GM19238 (cell line): ENCODE results near the gene WDR19.
"Not testable (repeated sequence)": the region's sequence is repeated elsewhere in the genome, so short reads cannot be mapped to it uniquely, and the experiment has no call there.

Experiments
- DNase-seq: peaks from one replicate; pipeline ENCODE4 v3.0.0; 2011; ENCODE audit warnings: low spot score; ENCODE audit not compliant: insufficient read length

Gene WDR19

DNA sequence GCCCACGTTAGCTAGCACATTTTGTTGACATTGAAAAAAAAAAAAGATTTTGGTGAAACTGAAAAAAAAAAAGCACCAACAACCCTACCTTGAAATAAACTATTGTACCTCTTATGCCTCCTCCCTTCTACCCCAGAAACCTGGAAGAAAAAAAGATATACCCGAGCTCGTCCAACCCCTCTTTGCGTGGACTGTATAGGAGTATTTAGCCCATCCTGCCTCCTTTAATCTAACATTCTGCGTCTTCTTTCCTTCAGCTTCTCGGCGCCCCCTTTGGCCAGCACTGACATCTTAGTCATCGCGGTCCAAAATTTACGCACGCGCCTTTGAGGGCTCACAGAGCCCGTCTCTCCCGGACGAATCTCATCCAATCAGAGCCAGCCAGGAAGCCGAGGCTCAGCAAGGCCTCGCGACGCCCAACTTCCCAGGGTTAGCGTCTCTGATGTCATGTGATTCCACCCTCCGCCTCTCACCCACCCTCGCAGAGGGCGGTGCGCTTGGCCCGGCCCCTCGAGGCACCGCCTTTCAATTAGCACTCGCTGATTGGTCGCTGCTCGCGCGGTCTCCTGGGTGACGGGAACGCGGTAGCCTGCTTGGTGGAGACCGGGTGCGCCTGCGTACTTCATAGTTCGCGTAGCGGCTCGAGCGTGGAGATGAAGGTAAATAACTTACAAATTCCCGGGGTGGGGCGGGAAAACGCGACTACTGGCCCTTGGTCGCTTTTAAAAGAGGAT is at the start of gene WDR19:
WDR19 (plus strand) TSS at position 625 of the 734 bp plus-strand sequence; CDS start at position 654, 29 bp downstream.
- peak; percentile 89 for DNase-seq

DNA sequence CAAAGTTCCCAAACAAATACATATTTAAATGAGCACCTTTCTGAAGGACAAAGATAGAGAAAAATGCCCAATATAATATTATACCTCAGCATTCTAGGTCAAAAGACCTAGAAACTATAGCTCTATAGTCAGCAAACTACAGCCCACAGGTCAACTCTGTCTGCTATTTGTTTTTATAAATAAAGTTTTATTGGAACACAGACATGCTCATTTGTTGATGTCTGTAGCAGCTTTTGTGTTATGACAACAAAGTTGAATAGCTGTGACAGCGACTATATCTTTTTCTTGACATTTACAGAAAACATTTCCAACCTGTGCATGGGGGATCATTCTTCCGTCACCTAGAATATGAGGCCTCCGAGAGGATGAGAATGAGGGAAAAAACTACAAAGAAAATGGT is 48.7 kb upstream of the WDR19 start:
- no peak for DNase-seq

DNA sequence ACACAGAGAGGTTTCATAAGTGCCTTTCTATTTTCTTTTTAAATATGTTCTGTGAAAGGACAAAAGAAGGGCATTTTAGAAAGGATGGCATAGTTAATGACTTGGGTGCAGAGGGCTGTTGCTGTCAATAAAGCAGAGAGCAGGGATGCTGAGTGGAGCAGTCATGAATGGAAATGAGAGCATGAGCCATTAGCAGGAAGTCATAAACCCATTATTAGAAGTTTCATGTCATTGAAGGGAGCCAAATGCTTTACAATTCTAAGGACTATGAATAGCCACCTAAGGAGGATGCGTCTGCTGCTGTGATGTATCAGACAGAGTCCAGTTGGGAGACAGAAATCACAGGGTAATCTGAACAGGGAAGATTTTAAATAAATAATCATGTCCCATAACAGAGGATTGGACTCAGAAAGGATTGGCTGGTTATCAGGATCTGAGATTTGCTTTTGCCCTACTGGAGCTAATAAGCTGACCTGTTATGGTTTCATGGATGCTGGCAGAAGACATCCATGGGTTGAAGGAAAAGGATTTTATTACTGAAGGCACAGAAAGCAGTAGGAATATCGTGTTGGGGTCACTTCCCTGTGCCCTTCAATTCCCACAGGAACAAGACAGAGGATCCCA is 47.5 kb upstream of the WDR19 start:
- DNase-seq = no peak

DNA sequence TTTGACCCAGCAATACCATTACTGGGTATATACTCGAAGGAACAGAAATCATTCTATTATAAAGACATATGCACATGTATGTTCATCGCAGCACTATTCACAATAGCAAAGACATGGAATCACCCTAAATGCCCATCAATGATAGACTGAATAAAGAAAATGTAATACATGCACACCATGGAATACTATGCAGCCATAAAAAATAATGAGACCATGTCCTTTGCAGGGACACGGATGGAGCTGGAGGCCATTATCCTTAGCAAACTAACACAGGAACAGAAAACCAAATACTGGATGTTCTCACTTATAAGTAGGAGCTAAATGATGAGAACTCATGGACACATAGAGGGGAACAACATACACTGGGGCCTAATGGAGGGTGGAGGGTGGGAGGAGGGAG is 44.1 kb upstream of the WDR19 start:
- DNase-seq = not testable (repeated sequence)

DNA sequence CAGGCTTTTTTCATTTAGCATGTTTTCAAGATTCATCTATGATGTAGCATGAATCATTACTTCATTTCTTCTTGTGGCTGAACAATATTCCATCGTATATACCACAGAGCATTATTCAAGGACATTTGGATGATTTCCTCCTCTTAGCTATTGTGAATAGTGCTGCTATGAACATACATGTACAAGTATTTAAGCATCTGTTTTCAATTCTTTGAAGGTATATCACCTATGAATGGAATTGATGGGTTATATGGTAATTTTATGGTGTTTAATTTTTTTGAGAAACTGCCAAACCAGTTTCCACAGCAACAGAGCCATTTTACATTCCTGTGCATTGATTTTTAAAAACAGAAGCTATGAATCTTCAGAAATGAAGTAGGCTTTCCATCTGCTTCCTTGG is 36.1 kb upstream of the WDR19 start:
- no peak for DNase-seq

DNA sequence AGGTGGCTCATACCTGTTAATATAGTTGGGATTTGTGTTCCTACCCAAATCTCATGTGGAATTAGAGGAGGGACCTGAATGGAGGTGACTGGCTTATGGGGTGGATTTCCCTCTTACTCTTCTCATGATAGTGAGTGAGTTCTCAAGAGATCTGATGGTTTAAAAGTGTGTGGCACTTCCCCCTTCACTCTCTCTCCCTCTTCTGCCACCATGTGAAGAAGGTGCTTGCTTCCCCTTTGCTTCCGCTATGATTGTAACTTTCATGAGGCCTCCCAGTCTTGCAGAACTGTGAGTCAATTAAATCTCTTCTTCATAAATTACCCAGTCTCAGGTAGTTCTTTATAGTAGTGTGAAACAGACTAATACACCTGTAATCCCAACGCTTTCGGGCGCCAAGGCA is 28.3 kb upstream of the WDR19 start:
- DNase-seq = no peak

DNA sequence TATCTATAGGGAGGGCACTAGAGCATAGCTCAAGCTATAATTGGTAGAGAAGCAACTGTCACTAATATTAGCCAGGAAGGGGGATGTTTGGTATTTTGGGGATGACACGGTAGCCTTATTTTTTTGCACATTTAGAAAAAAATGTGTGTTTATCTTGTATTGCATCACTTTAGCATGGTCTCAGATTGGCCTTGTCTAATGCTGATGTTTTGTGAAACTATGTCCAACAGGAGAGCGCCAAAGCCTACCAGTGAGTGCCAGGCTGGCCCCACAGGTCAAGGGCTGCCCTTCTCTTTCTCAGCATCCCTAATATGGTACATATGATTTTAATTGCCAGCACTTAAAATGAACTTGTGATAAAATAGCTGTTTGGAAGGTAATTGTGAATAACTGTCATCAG is 24.8 kb upstream of the WDR19 start:
- no peak for DNase-seq

DNA sequence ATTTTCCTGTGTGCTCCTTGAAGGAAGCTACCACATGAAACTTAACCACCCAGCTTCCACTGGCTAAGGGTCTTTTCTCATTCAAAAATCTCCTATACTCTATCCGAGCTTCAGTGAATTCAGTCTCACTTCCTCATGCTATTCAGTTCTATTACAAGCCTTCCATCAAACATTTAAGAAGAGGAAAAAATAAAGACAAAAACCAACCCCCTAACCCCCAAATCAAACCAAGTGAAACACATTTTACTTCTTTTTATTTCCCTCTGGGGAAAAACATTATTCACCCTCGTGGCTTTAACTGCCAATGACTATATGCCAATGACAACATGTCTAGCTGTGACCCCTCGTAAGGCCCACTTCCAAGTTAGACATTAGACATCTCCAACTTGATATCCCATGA is 16.2 kb upstream of the WDR19 start:
- DNase-seq = no peak

DNA sequence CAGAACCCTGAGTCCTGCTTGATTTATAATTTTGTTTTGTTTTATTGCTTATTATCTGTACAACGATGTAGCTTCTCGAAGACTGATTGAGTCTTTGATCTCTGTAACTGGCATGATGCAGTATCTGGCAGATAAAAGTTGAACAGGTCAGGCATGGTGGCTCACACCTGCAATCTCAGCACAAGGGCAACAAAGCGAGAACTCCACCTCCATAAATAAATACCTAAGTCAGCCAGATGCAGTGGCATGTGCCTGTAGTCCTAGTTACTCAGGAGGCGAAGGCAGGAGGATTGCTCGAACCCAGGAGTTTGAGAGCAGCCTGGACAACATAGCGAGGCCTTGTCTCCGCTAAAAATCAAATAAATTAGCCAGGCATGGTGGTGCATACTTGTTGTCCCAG is 15.7 kb upstream of the WDR19 start:
- DNase-seq = no peak

DNA sequence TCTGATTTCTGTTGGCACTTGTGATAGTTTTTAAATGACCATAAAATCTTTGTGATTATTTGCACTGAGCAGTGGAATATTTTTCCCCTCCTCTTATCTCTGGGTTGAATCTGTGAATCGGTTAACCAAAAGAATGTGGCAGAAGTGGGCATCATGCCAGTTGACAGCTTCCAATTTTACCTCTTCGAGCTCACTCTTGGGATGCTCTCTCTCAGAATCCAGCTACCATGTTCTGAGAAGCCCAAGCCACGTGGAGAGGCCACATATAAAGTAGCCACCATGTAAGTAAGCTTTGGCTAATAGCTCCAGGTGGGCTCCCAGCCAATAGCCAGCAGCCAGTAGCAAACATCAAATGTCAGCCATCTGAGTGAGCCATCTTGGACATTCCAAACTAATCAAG is 12.9 kb upstream of the WDR19 start:
- DNase-seq = no peak

DNA sequence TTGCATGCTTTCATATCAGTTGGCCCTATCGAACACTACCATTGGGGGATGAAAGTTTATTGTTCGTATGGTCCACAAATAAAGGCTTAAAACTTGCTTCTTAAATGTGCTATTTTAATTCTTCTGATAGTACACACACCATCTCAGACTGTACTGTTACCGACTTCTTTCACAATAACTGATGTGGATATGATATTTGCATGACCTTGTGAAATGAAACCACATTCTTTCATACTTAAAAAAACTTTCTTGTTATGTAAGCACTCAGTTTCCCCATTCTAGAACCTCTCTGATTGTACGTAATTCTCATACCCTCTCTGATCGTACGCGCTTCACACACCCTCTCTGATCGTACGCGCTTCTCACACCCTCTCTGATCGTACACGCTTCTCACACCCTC is 12.0 kb upstream of the WDR19 start:
- no peak for DNase-seq

DNA sequence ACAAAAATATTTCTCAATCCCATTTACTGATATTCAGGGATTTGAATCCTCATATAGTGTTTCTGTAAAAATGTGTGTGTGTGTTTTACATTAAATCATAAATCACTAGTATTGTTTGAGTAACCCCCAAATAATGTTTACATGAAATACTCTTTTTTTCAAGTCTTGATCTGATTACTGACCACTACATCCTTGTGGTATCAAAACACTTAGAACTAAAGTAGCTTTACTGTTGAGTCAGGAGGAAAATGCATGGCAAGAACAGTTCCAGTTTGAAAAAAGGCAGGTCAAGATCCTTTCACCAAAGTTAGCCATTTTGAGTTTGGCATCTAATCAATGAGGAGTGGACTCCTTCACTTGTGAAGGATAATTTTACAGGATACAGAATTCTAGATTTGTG is 3.6 kb upstream of the WDR19 start:
- DNase-seq = no peak

DNA sequence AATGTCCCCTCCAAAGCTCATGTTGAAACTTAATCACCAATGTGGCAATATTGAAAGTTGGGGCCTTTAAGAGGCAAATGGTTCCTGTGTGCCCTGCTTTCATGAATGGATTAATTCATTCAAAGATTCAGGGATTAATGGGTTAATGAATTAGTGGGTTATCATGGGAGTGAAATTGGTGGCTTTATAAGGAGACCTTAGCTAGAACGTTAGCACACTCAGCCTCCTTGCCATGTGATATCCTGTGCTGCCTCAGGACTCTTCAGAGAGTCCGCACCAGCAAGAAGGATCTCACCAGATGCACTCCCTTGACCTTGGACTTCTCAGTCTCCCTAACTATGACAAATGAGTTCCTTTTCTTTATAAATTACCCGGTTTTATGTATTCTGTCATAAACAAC is 2.6 kb upstream of the WDR19 start:
- no peak for DNase-seq

DNA sequence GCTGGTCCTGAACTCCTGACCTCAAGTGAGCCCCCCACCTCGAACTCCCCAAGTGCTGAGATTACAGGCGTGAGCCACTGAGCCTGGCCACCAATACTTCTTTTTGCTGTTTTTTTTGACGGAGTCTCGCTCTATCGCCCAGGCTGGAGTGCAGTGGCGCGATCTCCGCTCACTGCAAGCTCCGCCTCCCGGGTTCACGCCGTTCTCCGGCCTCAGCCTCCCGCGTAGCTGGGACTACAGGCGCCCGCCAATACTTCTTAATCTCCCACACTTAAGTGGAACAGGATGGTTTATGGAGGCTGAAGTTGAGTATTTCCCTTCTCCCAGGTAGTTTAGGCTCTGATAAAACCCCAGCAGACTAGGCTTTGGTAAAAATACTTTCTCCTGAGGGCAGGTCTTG is 1.7 kb upstream of the WDR19 start:
- DNase-seq = not testable (repeated sequence)

DNA sequence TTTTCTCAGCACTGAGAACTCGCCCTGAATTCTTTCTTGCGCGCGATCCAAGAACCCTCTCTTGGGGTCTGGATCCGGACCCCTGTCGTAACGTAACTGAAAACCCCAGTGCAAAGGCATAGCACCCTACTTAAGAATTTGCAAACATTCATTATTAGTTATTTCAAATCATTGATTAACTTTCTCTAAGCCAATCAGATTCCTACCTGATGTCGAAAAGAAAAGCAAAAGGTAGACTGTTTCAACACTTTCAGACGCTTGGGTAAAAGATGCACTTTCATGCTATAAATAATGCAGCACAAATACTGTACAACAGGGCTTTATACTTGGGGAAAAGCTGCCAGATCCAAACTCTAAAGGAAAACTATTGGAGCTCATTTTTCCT is 817 bp upstream of the WDR19 start:
- no peak for DNase-seq

DNA sequence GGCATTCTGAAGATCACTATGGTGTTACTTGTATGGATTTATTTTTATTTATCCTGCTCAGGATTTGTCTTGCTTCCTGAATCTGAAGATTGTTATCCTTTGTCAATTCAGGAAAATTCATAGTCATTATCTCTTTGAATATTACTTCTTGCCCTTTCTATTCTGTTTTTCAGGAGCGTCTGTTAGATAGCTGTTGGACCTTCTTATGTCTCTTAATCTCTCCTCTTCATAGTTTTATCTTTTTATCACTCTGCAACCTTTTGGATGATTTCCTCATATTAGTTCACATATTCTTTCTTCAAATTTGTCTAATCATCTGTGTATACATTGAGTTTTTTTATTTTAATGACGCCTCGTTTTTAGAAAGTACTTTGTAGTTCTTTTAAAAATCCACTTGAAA is 19.6 kb downstream of the WDR19 start:
- DNase-seq = no peak

DNA sequence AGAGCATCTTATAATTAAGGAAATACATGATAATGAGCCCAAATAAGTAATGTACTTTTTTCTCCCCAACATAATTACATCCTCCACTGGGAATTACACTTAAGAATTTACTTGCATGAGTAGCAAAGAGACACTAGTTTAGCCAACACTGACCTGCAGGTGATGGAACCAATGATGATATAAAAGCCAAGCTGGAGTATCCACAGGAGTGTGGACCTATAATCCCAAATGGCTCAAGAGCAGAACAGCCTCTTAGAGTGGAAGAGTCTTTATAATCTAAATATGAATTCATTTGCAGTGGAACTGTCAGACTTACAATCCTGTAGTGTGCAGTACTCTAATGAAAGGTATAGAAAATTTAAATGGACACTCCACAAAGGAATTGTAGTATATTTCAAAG is 22.2 kb downstream of the WDR19 start:
- DNase-seq = no peak

DNA sequence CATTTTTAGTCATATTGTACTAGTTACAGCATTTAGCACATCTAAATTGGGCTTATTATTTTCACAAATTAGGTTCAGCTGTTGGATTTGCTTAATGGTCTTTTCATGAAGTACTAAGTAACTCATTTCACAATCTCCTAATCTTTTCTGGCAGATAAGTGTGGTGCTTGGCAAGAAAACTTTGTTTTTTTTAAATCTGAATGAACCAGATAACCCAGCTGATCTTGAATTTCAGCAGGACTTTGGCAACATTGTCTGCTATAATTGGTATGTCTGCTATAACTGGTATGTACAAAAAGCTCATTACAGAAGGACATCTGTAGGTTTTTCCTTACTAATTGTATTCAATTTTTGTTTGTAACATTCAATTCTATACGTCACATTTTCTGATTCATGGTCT is 22.7 kb downstream of the WDR19 start:
- DNase-seq = no peak

DNA sequence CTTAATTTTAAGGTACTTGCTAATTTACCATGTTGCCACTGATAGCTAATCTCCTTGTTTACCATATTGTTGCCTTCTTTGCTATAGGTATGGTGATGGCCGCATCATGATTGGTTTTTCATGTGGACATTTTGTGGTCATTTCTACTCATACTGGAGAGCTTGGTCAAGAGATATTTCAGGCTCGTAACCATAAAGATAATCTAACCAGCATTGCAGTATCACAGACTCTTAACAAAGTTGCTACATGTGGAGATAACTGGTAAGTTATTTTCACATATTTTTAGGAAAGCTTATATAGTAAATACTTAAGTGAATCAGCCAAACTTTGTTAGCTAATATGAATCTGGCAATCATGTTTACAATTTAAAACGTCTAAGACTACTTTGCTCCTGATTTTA is 23.1 kb downstream of the WDR19 start:
- DNase-seq = no peak

DNA sequence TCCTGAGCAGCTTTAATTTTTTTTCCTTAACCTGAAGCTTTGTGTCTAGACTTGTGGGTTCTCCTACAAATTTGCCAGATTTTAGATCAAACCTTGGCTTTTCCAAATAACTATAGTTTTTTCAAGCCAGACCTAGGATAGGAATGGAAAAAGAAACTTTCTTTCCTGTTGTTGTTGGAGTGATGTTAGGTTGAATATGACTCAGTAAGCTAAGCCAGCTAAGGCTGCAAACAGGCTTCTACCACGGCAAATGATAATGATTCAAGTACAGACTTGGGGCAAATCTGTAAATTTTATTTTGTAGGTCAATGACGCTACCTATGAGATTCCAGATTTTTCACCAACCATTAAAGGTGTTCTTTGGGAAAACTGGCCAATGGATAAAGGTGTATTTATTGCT is 45.6 kb downstream of the WDR19 start:
- DNase-seq = no peak

DNA sequence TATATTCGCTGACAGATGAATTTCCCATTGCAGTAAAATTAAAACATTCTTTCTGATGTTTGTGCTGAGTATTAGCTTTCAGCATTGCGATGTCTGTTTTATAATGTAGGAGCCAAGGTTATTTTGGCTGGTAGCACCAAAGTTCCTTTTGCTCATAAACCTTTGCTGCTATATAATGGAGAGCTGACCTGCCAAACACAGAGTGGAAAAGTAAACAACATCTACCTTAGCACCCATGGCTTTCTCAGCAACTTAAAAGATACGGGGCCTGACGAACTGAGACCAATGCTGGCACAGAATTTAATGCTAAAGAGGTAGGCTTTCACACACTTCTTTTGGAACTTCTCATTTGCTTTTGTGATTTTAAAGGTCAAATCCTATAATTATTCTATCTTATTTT is 46.0 kb downstream of the WDR19 start:
- DNase-seq = no peak

DNA sequence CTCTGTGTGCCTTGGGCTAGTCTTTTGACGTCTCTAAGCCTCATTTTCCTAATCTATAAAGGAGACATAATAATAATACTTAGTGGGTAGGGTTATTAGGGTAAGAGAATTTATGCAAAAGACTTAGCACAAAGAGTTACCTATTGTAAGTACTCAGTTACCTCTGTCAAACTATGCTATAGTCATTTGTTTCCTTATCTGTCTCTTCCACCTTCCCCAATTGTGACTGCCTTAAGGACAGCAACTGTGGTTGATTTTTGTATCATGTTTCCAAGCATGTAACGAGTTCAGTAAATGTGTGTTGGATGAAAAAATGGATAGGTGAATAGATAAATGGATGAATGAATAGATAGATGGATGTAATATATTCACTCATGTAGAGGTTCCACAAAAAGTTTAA is 48.1 kb downstream of the WDR19 start:
- DNase-seq = no peak

DNA sequence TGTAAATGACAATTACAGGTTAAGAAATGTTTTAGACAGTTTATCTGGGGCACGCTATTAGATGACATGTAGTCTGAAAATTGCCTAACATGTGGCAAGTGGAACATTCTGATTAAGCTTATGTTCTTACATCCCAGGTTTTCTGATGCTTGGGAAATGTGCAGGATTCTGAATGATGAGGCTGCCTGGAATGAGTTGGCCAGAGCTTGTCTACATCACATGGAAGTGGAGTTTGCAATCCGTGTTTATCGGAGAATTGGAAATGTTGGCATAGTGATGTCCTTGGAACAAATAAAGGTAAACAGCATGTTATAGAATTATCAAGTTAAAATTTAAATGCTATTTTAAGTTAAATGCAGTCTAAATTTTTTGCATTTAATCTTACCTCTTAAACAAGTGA is 49.3 kb downstream of the WDR19 start:
- DNase-seq = no peak
